ENCODE measurements around the gene DACH1. TPM values are rescaled to one million over a fixed set of nuclear protein-coding genes. Genes with fewer than 3 reads are reported as not detected.

The DACH1 gene
- total RNA-seq, 4 donors from 2014 or later: 2.2 to 5.9 (median 2.8) TPM

GRCh38 chr13:71828564-71828963 lies 38.4 kb downstream of the DACH1 start:
- no peak overlapping the region for H3K27ac ChIP-seq
- no peak overlapping the region for H3K4me3 ChIP-seq
- no peaks in the 10 kb centered on the region for H3K4me1 ChIP-seq
- 78 to 81% methylated on average over 2 of the region's 2 CpGs for WGBS, 2 donors
- no peak for DNase-seq (ENCODE audit: low spot score in 2 of 2)
- H3K27me3 ChIP-seq: no peaks in the 10 kb centered on the region
- peaks cover 0 to 4% (median 0%) of the 10 kb centered on the region in 4 donors for H3K9me3 ChIP-seq
- TF ChIP-seq POLR2A (IDR thresholded peaks at IDR 0.05) (no peak), CTCF (IDR thresholded peaks at IDR 0.05) (no peak), EP300 (IDR thresholded peaks at IDR 0.05) (no peak)
- H3K36me3 ChIP-seq: no peaks in the 10 kb centered on the region

DNA sequence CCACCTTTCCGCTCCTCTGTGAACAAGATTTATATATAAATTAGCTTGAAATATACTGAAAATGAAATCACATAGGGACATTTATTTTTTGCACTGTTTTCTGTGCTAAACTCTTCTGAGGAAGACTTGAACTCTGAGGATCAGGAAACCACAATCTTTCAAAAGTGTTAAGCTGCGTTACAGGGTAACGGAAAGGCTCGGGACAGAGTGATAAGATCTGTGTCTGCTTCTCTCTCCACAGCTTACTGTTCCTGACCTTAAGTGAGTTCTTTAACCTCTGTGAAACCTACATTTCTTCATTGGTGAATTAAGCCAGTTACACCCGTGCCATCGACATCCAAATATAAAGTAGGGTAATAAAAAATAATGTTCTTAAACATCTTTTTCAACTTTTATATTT lies 38.9 kb downstream of the DACH1 start:
- 71 to 74% methylated on average over 6 of the region's 6 CpGs for WGBS, 2 donors
- no peaks in the 10 kb centered on the region for H3K27me3 ChIP-seq
- TF ChIP-seq CTCF (IDR thresholded peaks at IDR 0.05) (no peak), POLR2A (IDR thresholded peaks at IDR 0.05) (no peak)

GRCh38 chr13:71827241-71827640 lies 39.8 kb downstream of the DACH1 start:
- Histone ChIP-seq H3K4me3 (no peak overlapping the region), H3K27ac (no peak overlapping the region), H3K36me3 (no peaks in the 10 kb centered on the region), H3K4me1 (no peaks in the 10 kb centered on the region), H3K9me3 (peaks cover 0 to 4% (median 0%) of the 10 kb centered on the region in 4 donors), H3K27me3 (no peaks in the 10 kb centered on the region)
- 81 to 82% methylated on average over 8 of the region's 8 CpGs for WGBS, 2 donors
- no peak for TF ChIP-seq EP300 (IDR thresholded peaks at IDR 0.05)
- no peak for TF ChIP-seq CTCF (IDR thresholded peaks at IDR 0.05)
- no peak for TF ChIP-seq POLR2A (IDR thresholded peaks at IDR 0.05)
- DNase-seq (ENCODE audit: low spot score in 2 of 2): no peak

More for the DNA sequence above, 38.9 kb downstream of the DACH1 start:
- Histone ChIP-seq H3K4me3 (no peak overlapping the region), H3K4me1 (no peaks in the 10 kb centered on the region), H3K9me3 (peaks cover 0 to 4% (median 0%) of the 10 kb centered on the region in 4 donors), H3K36me3 (no peaks in the 10 kb centered on the region), H3K27ac (no peak overlapping the region)
- no peak for DNase-seq (ENCODE audit: low spot score in 2 of 2)

DNA sequence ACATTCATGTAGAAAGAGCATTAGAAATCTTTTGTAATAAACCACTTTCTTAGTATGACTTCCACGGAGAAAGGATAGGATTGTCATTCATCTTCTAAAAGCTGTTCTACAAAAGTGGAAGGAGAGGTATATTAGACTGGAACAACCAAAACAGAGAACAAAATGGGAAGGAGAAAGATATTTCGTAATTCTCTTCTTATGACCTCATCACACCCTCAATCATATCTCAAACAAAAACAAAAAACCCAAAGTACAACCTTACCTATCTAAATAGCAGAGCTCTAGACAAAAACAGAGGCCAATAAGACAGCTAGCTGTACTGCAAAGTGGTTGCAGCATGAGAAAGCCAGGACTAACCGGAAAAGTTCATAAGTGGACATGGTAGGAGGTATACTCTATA lies 46.3 kb downstream of the DACH1 start:
- Histone ChIP-seq H3K27me3 (no peaks in the 10 kb centered on the region), H3K4me1 (no peaks in the 10 kb centered on the region), H3K36me3 (no peaks in the 10 kb centered on the region), H3K27ac (no peak overlapping the region), H3K4me3 (no peak overlapping the region), H3K9me3 (peaks cover 0 to 4% (median 0%) of the 10 kb centered on the region in 4 donors)
- no peak for DNase-seq (ENCODE audit: low spot score in 2 of 2)
- 83 to 88% methylated on average over 3 of the region's 3 CpGs for WGBS, 2 donors
- no peak for TF ChIP-seq EP300 (IDR thresholded peaks at IDR 0.05)
- no peak for TF ChIP-seq CTCF (IDR thresholded peaks at IDR 0.05)
- no peak for TF ChIP-seq POLR2A (IDR thresholded peaks at IDR 0.05)

- Histone ChIP-seq H3K27me3 (no peaks in the 10 kb centered on the region), H3K9me3 (no peaks in the 10 kb centered on the region), H3K4me3 (no peak overlapping the region), H3K27ac (no peak overlapping the region), H3K4me1 (no peaks in the 10 kb centered on the region), H3K36me3 (no peaks in the 10 kb centered on the region)
- no peak for DNase-seq (ENCODE audit: low spot score in 2 of 2)
- 100% methylated on average over 1 of the region's 1 CpG for WGBS, 2 donors
- no peak for TF ChIP-seq CTCF (IDR thresholded peaks at IDR 0.05)
- TF ChIP-seq EP300 (IDR thresholded peaks at IDR 0.05): no peak
- no peak for TF ChIP-seq POLR2A (IDR thresholded peaks at IDR 0.05)
Observed at GRCh38 chr13:71817335-71817734, 49.7 kb downstream of the DACH1 start.

Measured in tibial nerve (tissue), 4 donors.